HG03571 (cell line): Measurements from ENCODE around the gene OPN1LW.
A peak's percentile ranks its signal among the peaks of the same experiment; 100 is the strongest.
"Not testable (repeated sequence)": the region's sequence is repeated elsewhere in the genome, so short reads cannot be mapped to it uniquely, and the experiment has no call there.

Experiments used
- ATAC-seq: cut with Tn5 transposase; IDR thresholded peaks from one replicate; pipeline ENCODE4 v1.9.1; 2021; ENCODE audit not compliant: unreplicated experiment

The OPN1LW gene

DNA sequence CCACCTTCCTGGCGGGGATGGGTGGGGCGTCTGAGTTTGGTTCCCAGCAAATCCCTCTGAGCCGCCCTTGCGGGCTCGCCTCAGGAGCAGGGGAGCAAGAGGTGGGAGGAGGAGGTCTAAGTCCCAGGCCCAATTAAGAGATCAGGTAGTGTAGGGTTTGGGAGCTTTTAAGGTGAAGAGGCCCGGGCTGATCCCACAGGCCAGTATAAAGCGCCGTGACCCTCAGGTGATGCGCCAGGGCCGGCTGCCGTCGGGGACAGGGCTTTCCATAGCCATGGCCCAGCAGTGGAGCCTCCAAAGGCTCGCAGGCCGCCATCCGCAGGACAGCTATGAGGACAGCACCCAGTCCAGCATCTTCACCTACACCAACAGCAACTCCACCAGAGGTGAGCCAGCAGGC, at the start of gene OPN1LW:
OPN1LW (plus strand) TSS at position 234 of the 400 bp plus-strand sequence; CDS start at position 275, 41 bp downstream.
- not testable (repeated sequence) for ATAC-seq

DNA sequence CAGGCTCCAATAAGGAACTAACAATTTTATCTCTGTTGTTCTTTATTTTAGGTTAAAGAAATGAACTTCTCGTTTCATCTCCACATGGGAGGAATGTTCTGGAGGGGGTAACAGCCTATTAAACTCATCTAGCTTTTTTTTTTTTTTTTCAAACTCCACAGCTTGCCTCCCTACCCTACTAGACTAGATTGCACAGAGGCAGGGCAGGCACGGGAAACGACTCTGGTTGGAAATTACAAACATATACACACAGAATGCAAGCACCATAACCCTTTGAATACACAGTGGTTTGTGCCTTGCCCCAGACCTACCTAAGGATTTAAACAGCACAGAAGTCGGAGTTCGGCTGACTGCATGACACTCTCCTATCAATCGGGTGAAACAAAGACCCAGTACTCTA, 49.2 kb upstream of the OPN1LW start:
- ATAC-seq, result no peak

DNA sequence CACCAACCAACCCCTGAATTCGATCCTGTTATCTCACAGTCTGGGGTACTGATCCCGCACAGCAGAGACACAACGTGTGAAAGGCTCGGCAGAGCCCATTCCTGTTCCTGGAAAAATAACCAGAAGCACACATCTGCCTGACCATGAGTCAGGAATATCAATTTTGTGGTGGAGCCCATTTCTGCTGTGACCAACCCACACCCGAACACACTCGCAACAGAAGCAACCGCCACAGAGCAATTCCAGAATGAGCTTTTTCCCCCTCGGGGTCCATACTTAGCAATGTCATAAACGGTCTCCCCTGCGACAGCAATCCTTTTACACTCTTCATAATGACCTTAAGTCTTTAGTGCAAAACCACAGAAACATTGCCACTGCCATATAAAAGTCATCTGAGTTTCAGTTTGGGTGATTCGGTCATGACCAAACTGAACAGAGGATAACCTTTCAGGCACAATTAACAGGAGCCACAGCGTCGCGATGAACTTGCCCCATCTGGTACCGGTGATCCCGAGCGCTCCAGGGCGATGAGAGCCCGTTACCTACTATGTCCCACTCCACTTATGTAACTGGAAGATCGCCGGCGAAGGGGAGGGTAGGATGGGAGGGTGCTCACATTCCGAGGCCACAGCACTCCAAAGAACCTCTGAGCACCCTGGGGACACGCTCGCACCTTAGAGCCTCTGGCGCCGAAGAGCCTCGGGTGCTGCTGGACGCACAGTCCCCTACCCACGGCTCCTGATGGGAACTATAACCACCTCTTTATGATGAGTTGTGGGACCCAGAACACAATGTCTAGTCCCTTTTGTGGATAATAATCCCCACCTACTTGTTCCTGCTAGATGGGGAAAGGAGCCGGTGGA, 47.7 kb upstream of the OPN1LW start:
- no peak for ATAC-seq

DNA sequence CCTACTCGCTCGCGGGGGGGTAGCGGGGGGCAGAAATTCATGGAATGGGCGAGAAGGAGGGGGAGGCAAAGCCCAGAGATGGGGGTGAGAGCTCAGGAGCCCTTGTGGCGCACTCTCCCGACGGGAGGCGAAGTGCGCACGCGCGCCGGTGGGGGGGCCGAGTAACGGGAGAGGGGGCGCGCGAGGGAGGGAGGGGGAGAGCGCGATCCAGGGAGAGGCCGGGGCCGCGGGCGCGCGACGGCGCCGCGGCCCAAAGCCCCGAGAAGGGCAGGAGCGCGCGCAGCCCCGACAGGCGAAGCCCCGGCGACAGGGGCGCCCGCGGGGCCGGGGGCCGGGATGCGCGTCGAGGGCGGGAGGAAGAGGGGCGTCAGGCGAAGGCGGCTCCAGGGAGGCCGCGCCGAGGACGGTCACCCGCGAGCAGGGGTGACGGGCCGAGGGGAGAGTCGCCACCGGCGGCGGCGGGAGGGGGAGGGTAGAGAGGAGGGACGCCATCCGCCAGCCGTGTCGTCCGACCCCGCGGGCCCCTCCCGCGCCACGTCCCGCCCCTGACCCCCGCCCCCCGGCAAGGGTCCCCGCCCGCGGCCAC, 46.9 kb upstream of the OPN1LW start:
- peak; percentile 47 for ATAC-seq

DNA sequence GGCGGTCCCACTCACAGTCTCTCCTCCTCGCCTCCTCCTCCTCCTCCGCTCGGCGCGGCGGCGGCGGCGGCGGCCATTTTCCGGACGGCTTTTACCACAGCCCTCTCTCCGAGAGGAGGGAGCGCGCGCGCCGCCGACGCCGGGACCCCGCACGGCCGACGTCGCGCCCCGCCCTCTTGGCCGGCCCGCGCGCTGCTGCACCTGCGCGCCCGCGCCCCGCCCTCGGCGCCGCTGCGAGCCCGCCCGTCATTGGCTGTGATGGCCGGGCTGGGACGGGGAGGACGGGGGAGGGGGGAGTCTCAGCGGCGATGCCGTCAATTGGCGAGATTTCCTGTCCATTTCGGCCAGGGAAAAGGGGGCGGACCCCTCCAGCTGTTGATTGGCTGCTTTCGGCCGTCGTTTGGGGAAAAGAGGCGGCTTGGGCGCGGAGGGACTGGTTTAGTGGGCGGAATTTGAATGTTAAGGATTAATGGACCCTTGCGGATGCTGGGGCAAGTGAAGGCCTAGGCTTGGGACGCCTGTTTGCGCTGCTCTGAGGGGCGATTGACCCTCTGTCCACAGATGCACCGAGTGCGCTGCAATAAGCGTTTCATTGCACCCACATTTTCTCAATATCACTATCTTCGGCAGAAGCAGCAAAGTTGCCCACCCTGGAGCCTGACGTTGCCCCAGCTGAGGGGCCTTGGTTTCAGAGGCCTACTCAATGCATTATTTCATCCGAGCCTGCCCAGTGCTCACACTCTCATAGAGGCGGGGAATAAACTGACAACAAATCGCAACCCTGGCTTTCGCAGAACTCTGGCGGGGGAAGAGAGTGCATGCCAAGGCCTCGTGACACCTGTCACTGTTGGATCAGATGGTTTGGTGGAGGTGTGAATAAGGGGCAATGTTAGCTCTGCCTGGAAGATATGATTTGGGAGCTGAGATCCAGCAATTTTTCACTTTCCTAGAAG, 46.2 kb upstream of the OPN1LW start, which contains the start of gene MECP2:
MECP2 (minus strand) TSS at position 129 of the 953 bp plus-strand sequence.
- peak; percentile 74 for ATAC-seq

DNA sequence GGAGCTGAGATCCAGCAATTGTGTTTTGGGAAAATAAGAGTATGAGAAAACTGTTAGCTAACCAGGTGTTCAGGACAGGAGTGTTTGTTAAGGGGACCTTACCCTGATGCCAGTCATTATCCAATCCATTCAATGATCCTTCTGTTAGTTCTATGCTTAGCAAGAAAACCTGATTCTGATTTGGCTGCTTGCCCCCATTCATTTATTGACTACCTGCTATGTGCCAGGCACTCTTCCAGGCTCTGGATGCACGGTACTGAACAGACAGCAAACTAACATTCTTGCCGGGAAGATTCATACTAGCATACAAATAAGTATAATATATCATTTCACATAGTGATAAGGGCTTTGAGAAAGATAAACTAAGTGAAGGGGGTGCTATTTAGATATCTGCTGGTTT, 45.5 kb upstream of the OPN1LW start:
- ATAC-seq, result no peak

DNA sequence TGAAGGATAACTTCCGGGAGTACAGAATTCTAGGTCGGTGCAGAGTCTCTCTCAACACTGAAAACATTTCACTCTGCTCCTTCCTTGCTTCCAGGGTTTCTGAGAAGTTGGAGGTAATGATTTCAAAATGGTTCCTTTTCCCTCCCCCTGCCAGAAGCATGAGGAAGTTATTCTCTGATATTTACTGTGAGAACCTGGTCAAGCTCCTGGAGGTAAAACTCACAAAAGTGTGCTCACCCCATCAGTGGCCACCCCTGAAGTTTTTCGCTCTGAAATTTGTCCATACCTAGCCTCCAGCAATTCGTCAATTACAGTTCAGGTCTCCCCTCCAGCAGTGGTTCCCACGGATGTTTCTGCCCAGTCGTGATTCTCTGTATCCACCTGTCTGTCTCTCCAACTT, 30.3 kb upstream of the OPN1LW start:
- ATAC-seq, result no peak

DNA sequence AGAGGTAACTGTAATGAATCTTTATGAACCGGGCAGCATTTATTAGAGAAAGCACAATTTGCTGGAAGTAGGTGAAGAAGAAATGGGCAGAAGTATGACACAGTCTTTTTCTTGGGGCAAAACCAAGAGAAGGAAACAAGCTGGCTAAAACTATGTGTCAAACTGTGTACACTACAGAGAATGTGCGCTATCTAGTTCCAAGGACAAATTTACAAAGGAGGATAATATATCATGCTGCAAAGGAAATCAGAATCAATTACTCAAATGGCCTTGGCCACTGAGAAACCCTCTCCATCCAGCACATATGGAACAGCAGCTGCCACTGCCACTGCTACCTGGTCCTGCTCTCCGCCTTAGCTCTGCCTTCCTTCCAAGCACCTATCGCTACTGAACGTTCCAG, 29.4 kb upstream of the OPN1LW start:
- no peak for ATAC-seq

DNA sequence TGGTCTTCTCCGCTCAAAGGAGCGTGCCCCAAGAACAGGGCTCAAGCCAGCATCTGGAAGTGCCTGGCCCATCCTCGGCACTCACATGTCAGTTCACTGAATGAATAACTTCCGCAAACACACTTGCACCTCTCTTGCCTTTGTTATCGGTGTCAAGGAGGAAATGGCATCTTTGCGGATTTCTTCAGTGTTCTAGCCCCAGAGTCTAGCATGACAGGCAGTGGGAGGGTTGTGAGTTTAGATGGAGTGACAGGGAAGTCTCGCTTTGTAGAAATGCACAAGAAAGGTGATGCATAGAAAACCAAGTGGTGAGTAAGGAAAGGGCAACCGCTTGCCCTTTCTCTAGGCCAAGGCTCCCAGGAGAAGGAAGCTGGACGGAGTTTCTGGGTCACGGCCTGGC, 29.0 kb upstream of the OPN1LW start:
- ATAC-seq, result no peak

DNA sequence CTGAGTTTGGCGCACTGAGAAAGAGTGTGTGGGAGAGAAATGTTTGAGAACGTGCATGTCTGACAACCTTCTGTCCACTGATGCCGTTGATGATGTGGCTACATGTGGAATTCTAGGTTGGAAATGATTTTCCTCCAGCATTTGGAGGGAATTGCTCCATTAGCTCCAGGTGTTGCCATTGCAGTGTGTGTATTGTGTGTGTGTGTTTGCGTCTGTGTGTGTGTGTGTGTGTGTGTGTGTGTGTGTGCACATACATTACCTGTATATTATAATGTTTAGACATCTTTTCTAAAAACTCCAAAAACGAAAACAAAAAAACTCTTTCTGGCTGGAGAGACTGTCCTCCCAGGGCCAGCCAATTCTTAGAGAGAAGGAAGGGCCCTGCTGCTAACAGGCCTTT, 28.3 kb upstream of the OPN1LW start:
- ATAC-seq, result no peak

DNA sequence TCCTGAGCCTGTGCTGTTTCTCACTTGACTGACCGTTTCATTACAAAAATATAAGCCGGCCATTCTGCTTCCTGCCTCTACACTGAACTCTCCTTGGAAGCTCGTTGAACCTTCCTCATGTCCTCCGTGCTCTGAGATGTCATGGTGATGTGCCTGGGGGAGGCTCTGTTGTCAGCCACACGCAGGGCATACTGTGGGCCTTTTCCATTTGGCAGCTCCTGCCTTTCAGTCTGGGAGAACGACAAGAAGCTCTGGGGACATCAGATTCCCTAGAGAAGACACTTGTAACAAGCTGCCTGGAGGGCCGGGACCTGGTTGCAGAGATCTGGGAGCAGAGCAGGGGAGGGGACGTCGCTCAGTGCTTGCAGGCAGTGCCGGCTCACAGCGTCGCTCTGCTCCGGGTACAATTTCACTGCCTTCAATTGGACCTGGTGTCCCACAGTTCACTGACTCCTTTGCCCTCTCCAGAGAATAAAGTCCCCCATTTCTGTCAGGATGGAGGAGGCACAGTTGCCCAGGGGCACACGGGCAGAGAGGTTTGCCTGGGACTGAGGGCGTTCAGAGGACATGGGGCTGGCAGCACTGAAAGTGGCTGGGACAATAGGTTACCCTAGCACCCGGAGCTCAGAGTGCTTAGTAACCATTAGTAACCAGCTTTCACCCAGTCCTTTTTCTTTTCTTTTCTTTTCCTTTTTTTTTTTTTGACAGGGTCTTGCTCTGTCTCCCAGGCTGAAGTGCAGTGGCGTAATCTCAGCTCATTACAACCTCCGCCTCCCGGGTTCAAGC, 27.4 kb upstream of the OPN1LW start:
- ATAC-seq, result no peak

DNA sequence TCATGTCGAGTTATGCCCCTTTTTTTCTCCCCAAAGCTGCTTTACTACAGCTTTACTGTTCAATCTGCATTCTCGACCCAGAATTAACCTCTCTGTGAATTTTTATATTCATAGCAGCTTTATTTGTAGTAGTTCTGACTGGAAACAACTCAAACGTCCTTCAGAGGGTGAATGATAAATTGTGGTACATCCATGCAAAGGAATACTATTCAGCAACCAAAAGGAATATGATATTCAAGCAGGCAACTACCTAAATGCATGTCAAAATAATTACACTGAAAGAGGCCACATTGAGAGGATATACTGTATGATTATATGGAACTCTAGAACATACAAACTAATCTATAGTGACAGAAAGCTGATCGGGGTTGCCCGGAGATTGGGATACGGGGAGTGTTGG, 26.5 kb upstream of the OPN1LW start:
- ATAC-seq, result no peak

DNA sequence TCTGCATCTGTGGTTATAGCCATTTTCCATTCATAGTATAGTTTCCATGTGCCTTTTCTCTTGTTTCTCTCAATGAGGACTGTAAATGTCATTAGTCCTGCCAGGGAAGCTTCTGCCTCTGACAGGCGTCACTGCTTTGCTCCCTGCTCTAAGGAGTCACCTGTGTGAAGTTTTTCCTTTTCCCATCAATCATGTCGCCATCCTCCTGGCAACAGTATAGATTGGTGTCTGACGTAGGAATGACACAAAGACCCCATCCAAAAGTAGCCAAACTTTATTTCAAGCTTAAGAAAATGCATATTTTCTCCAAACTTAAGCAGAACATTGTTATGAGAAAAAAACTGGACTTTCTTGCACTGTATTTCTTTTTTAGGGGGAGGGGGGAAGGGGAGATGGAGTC, 23.5 kb upstream of the OPN1LW start:
- no peak for ATAC-seq

DNA sequence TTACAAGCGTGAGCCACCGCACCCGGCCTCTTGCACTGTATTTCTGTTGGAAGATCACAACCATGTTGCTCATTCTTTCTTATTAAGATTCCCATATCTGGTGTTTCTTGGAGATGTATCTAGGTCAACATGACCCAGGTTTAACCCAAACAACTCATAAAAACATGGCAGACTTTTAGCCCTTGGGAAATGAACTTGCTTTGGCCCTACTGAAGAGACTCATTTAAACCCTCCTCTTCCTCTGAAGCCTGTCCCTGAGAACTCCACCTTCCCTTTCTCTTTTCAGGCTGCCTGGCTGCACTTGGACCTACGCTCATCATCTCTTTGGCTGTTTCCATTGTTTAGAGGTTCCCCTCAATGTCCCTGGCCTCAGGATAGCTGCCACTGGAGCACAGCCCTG, 22.8 kb upstream of the OPN1LW start:
- no peak for ATAC-seq

DNA sequence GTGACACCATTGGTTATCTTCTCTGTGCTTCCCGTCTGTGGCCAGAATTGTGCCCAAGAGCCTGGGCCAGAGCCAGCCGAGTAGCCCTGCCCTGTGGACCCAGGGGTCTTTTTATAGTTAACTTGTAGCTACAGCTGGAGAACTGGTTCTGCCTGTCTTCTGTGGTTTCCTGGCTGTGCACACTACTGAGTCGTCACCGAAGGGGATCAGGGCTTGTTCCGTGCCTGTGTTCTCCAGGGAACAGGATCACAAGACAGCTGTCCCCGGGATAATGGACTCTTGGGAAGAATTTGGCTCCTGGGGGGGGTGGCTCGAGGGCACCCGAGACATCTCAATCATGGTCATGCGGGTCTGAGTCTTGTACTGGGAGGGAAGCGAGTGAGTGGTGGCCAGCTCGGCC, 22.1 kb upstream of the OPN1LW start:
- no peak for ATAC-seq

DNA sequence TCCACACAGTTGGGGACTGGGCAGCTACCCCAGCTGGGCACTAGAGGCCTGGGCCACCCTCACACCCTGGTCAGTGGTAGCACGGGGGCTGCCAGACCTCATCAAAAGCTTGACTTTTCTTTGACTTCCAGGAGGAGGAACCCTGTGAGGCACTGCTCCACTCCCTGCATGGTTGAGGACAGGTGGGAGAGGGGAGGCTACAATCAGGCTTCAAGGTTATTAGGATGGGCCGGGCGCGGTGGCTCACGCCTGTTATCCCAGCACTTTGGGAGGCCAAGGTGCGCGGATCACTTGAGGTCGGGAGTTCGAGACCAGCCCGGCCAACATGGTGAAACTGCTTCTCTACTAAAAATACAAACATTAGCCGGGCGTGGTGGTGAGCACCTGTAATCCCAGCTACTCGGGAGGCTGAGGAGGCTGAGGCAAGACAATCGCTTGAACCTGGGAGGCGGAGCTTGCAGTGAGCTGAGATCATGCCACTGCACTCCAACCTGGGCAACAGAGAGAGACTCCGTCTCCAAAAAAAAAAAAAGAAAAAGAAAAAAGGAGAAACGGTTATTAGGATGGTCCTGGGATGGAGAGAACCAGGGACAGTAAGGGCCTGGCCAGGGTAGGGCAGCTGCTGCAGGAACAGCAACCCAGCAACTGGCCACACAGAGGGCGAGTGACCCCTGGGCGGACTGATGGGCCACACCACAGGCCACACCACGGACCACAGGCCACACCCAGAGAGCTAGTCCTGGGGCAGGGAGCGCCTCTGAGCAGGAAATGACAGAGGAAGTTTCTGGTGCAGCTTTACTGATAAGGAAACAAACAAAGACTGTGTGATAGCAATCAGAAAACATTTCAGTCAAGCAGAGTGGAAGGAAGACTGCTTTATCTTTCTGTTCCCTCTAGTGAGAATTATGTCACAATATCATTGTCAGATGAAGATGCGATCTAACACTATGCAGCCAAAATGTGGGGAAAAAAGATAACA, 20.5 kb upstream of the OPN1LW start:
- no peak for ATAC-seq

DNA sequence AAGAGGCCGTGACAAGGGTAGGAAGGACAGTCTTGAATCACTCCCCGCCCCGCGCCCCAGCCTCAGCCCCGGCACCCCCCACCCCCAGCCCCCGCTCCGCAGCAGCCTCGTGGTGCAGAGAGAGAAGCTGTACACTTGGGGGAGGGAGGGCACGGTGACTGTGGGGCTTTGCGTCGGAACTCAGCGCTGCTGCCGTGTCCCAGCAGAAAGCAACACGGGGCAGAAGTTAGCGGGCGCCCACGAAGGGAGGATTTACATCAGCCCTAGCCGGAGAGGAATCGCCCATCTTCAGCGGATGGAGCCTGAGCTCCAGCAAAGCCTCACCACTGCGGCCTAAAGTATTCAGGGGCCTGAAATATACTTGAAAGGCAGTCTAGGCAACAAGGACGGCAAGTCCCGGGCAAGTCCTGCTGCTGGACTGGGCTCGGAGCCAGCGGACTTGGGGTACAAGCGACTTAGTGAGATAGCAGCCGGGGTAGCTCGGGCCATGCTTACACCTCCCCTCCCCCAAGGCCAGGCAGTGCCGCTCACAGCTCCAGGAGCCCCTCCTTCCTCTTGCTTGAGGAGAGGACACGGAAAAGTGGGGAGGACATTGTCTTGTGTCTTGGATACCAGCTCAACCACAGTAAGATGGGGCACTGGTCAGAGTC, 18.5 kb upstream of the OPN1LW start:
- no peak for ATAC-seq

DNA sequence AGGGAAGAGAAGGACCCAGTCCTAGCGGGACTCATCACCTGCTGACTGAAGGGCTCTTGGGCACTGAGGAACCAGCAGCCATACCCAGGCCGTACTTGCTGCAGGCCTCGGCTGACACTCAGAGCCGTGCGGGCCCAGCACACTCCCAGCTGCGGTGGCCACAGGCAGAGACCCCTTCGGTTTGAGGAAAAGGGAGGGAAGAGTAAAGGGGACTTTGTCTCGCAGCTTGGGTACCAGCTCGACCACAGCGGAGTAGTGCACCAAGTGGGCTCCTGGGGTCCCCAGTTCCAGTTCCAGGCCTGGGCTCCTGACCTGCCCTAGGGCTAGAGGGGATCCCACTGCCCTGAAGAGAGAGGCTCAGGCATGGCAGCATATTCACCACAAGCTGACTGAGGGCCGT, 17.9 kb upstream of the OPN1LW start:
- no peak for ATAC-seq

DNA sequence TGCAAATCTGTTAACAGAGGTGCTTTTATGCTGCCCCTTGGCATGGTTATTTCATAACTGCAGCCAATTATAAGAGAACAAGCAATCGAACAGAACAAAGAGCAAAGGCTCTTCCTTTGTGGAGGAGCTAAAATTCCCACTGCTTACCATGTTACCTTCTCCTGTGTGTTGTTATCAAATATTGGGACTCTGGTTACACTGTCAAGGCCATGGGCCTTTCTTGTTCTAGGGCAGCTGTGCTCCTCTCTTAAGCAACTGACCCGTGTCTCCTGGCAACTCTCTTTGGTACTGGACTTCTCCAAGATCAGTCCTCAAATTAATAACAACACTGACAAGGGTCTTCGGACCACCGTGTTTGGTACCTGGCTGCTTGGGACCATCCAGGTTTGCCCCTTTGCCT, 12.1 kb upstream of the OPN1LW start:
- no peak for ATAC-seq
